HG03460 (cell line): ENCODE results near the gene ADGRG7.

Source experiments
- ATAC-seq: cut with Tn5 transposase; IDR thresholded peaks from one replicate; pipeline ENCODE4 v1.9.1; 2021; ENCODE audit not compliant: unreplicated experiment

Gene ADGRG7

DNA sequence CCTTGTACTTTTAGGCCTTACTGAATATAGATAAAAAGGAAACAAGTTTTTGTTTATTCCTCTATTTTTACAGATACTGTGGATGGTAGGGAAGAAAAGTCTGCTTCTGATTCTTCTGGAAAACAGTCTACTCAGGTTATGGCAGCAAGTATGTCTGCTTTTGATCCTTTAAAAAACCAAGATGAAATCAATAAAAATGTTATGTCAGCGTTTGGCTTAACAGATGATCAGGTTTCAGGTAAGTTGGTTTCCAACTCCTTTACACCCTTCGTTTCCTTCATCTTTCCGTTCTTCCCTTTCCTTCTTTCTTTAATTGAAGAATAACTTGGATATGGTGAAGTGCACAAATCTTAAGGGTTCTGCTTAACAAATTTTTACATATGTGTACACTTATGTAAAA is 123.0 kb downstream of the ADGRG7 start:
- no peak for ATAC-seq

DNA sequence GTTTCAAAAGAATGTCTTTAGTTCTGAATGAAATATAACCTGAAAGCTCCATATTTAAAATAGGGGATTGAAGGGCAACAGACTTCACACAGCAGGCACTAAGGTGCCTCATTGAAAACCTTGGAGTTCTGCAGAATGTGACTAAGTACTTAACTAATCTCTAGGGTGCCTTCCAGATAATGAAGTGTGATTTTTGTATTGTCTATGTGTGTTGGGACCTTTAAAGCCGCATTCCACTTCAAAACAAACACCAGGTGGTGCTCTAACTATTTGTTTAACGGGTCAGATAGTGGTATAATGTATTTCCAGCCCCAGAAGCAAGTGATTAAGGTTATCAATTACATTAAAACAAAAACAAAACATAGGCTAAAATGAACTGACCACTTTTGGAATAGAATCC is 127.9 kb downstream of the ADGRG7 start:
- ATAC-seq = no peak

DNA sequence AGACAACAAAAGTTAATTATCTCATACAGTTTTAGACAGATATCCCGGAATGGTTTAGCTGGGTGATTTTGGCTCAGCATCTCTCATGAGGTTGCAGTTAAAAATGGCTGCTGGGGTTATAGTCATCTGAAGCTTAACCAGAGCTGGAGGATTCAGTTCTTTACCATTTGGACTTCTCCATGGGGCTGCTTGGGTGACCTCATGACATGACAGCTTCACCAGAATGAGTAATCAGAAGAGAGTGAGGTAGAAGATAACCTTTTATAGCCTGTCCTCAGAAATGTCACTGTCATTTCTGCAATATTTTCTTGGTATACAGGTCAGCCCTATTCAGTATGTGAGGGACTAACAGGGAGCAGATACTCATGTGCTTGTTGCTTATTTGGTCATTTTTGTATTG is 130.8 kb downstream of the ADGRG7 start:
- no peak for ATAC-seq

DNA sequence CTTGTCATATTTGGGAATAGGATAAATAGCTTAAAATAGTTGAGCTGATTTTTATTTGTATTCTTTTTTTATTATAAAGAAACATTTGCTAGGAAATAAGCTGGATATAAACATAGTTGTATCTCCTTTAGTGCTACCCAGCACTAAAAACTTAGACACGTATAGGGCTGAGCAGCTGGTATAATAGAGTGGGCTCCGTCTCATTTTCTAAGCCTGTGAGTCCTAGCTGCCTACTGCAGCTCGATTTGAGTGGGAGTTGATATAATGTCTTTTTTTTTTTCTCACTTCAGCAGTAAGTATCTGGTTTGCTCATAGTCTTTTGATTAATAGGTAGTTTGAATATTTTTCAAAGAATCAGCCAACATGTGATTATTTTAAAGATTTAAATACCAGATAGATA is 134.1 kb downstream of the ADGRG7 start:
- no peak for ATAC-seq

DNA sequence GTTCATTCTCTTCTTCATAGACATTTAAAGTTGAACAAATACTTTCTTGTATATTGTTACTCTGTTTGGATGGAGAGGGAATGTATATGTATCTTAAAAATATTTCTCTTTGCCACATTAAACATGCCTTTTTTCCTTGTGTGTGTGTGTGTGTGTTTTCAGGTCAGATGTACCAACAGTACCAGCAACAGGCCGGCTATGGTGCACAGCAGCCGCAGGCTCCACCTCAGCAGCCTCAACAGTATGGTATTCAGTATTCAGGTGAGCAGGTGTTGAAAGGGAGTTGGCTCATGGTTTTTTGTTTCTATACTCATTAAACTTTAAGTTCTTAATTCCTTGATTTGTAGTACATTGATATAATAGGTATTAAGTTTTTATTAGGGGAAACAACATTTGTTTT is 135.3 kb downstream of the ADGRG7 start:
- no peak for ATAC-seq
